Right forelimb (tissue), 1 donor: Measurements from ENCODE around the gene NCOA6.

Experiments
- DNase-seq: peaks from one replicate; pipeline ENCODE4 v3.0.0-alpha.2; 2018

NCOA6 gene

GRCh38 chr20:34825530-34826362, at the start of gene NCOA6:
TSS of gene NCOA6 (minus strand) at chr20:34825651. CDS start at chr20:34782355, 43,296 bp downstream.
- DNase-seq: peak; percentile 92

GRCh38 chr20:34874094-34874654, 48.7 kb upstream of the NCOA6 start:
- peak; percentile 83 for DNase-seq

DNA sequence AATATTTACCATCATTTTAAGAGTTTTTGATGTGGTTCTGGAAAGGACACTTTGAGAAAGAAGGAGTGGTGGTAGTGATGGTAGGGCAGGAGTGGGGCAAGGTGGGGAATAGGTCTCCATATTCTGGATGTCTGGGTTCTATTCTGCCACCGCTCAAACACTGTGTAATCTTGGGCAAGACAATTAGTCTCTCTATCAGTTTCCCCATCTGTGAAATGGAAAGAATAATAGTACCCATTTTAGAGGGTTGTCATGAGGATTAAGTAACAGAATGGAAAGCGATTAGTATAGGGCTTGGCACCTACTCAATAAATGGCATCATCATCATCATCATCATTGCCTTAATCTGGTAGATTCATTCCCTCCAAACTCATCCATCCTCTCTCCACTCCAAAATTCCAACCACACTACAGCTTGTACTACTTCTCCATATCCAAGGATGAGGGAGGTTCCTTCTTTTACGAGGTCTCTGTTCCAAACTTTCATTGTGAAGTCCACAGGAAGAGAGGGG, 48.2 kb upstream of the NCOA6 start:
- DNase-seq: no peak

DNA sequence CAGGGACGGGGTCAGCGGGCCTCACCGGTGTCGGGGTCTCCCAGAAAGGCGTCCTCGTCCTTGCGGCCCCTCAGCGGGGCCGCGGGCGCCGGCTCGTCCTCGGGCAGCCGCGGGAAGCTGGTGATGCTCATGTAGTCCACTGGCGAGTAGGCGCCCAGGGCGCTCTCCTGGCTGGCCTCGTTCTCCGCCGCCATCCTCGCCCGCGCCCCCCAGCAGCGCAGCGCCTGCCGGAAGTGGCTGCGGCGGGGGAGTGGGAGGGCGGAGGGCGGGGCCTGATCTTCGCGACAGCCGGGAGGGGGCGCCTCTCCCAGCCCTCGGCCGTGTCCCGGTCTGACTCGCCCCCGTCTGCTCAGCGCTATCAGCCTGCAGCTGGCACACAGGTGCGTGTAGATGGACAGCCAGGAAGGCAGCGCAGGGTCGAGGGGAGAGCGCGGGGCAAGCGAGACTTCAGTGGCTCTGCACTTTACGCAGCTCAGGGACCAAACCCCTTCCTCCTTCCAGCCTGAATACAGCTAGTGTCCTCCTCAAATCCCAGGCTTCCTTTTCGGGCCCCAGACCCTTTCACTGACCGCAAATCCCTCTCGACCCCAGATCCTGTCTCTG, 47.3 kb upstream of the NCOA6 start, which contains the start of gene GGT7:
GGT7 (minus strand) TSS at position 235 of the 603 bp plus-strand sequence; CDS start at position 194, 41 bp downstream.
- peak; percentile 87 for DNase-seq

- no peak for DNase-seq
Observed at GRCh38 chr20:34871966-34872621, 46.6 kb upstream of the NCOA6 start.

- no peak for DNase-seq
Observed at GRCh38 chr20:34871320-34871926, 46.0 kb upstream of the NCOA6 start.

GRCh38 chr20:34864216-34864615, 38.8 kb upstream of the NCOA6 start:
- no peak for DNase-seq

DNA sequence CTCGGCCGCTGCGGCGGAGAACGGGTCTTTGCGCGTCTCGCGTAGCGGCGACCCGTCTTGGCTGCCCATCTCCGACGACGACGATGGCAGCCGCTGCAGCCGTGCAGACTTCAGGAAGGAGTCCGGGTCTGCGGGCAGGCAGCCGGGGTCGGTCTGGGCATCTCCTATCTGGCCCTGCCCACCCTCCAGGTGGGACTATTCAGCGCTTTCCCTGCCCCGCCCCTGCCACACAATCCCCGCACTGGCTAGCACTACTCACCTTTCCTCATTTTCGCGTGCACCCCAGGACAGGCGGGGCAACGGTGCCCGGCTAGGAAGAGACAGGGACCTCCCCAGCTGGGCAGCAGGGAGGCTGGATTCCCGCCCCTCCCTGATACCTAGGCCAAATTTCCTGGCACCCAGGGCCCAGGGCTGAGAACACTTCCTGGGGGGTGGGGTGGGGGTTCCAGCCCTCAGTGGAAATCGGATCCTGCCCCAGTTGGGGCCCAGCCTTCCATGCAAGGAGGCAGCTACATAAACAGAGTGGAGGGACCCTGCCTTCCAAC, 38.0 kb upstream of the NCOA6 start:
- DNase-seq: no peak

DNA sequence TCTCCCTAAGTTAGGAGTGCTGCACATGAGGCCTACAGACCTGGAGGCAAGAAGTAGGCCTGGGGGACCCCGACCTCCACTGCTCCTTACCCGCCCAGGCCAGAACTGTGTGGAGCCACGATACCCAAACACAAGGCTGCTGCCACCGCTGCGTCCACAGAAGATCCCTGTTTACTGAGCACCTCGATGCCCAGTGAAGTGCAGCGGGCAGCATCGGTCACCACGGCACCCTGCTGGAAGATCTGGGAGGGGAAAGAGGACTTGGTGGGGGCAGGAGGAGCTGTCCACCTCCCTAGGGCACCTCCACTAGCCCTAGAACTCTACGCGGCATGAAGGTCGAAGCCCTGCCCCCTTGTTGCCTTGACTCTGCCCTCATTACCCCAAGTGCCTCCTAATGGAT, 37.3 kb upstream of the NCOA6 start:
- no peak for DNase-seq

DNA sequence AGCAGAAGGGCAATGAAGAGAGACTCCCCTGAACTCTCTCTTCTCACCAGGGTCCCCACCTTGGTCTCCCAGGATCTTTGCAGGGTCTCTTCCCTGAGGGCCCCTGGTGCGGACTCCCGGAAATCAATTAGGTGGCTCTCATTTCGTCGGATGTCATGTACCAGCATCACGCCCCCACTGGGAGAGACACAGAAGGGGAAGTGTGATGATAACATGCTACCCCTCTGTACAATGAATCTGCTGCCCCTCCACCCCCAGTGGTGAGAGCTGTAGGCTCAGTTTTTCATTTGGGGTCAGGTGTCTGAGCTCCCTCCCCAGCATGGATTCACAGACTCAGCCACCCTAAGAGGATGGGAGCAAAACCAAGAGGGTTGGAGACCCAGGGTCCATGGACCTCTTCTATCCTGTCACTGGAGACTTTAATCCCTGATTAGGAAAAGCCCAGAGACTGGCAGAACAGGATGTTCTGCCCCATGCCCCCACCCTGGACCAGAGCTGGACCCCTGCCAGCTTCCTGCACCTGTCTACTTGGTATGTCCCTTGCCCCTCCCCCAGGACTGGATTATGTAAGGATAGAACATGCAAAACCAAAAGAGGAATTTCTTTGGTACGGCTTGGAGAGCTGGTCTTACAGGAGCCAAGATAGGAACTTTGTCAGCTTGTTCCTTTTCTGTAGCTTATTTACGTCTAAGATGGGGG, 36.1 kb upstream of the NCOA6 start:
- no peak for DNase-seq

- DNase-seq: no peak
Observed at GRCh38 chr20:34859826-34860545, 34.5 kb upstream of the NCOA6 start.

DNA sequence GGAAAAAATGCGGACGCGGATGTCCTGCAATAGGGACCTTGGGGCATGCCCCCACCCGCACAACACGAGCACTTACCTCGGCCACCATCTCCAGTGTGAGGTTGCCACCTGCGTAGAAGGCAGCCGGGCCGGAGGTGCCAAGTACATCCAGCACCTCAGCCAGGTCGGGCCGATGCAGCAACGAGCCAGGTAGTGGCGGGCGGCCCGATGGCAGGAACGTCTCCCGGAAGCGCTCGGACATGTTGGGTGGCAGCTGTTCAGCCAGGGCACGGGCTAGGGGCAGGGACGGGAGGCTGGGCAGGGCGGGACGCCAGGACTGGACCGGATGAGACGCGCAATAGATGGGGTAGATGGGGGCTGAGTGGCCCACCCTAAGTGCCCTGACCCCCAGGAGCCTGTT, 33.9 kb upstream of the NCOA6 start:
- no peak for DNase-seq

- no peak for DNase-seq
Observed at GRCh38 chr20:34852298-34852697, 26.8 kb upstream of the NCOA6 start.

GRCh38 chr20:34850969-34851368, 25.5 kb upstream of the NCOA6 start:
- no peak for DNase-seq

- DNase-seq: no peak
Observed at GRCh38 chr20:34849778-34850177, 24.3 kb upstream of the NCOA6 start.

- DNase-seq: no peak
Observed at GRCh38 chr20:34848597-34848996, 23.1 kb upstream of the NCOA6 start.

- DNase-seq: no peak
Observed at GRCh38 chr20:34843421-34843820, 18.0 kb upstream of the NCOA6 start.

DNA sequence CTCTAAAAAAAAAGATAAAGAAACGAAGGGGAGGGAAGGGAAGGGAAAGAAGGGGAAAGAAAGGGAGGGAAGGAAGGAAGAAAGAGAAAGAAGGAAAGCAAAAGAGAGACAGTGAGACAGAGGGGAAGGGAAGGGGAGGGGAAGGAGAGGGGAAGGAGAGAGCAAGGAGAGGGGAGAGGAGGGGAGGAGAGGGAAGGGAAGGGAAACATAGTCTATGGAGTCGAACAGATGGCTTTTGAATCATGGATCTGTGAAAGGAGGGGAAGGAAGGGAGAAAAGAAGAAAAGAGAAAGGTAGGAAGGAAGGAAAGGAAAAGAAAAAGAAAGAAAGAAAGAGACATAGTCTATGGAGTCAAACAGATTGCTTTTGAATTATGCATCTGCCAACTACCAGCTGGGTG, 16.7 kb upstream of the NCOA6 start:
- DNase-seq: no peak

DNA sequence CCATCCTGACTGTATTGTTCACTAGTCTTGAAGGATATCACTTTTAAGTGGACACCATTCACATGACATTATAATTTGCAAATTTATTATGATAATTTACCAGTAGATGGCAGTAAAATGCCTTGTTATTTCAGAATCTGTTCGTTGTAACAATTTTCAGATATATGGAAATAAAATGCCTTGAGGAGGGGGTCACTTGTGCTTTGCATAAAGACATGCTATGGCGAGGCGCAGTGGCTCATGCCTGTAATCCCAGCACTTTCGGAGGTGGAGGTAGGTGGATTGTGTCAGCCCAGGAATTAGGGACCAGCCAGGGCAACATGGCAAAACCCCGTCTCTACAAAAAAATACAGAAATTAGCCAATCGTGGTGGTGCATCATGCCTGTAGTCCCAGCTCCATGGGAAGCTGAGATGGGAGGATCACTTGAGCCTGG, 9.0 kb upstream of the NCOA6 start:
- no peak for DNase-seq

- no peak for DNase-seq
Observed at GRCh38 chr20:34831936-34832335, 6.5 kb upstream of the NCOA6 start.

DNA sequence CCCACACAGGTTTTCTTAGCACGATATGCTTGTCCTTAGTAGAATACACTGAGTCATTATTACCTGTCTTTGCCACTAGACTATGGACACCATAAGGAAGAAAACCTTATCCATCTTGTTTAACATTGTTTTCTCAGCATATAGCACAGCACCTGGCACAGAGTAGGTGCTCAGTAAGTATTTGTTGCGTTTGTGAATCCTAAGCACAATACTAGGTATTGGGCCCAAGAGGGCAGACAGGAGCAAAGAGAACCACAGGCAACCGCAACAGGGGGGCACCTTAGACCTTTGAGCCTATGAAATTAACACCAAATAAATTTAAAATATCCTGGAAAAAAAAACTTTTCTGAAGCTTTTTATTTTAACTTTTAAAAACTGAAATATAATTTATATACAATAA, 3.7 kb upstream of the NCOA6 start:
- DNase-seq: no peak
